GM12892 (cell line): Measurements from ENCODE around the gene CREBZF.

ENCODE experiments used
- POLR2A ChIP-seq: IDR thresholded peaks from 2 replicates; pipeline ENCODE4 v1.6.1; 2011; ENCODE audit warnings: low read depth, low read length, control low read depth
- POLR2AphosphoS5 ChIP-seq: IDR thresholded peaks from 2 replicates; pipeline ENCODE4 v1.6.1; 2011; ENCODE audit warnings: low read depth, low read length, control low read depth
- TAF1 ChIP-seq: IDR thresholded peaks from 2 replicates; pipeline ENCODE4 v1.6.1; 2011; ENCODE audit warnings: low read depth, mild to moderate bottlenecking, control low read depth, low read length, borderline replicate concordance

GRCh38 chr11:85619499-85619898 is 45.4 kb downstream of the CREBZF start:
- TF ChIP-seq POLR2A (no peak), POLR2AphosphoS5 (no peak), TAF1 (no peak)
